Muscle layer of colon (tissue), 2 donors: ENCODE data around the gene MAG.
"Not testable (repeated sequence)": the region's sequence is repeated elsewhere in the genome, so short reads cannot be mapped to it uniquely, and the experiment has no call there.

Source experiments
- H3K27ac ChIP-seq: one replicate; pipeline ENCODE4 v1.7.0; 2013; ENCODE audit warnings: low read depth, mild to moderate bottlenecking, low read length, moderate library complexity
- H3K27me3 ChIP-seq, 2 donors: one replicate each; pipeline ENCODE4 v1.7.0; 2013; ENCODE audit warnings: low read length in 2 of 2, mild to moderate bottlenecking in 2 of 2; ENCODE audit not compliant: insufficient read depth in 2 of 2, control insufficient read depth in 1 of 2
- H3K36me3 ChIP-seq: one replicate; pipeline ENCODE4 v1.7.0; 2013; ENCODE audit warnings: mild to moderate bottlenecking, low read length; ENCODE audit not compliant: insufficient read depth
- H3K4me1 ChIP-seq: one replicate; pipeline ENCODE4 v1.7.0; 2013; ENCODE audit warnings: mild to moderate bottlenecking, low read length; ENCODE audit not compliant: insufficient read depth
- H3K4me3 ChIP-seq, 2 donors: one replicate each; pipeline ENCODE4 v1.7.0; 2013; ENCODE audit warnings: low read length in 2 of 2, low read depth in 1 of 2, mild to moderate bottlenecking in 1 of 2, moderate library complexity in 1 of 2
- H3K9ac ChIP-seq: one replicate; pipeline ENCODE4 v1.7.0; 2013; ENCODE audit warnings: low read length
- H3K9me3 ChIP-seq: one replicate; pipeline ENCODE4 v1.7.0; 2013; ENCODE audit warnings: mild to moderate bottlenecking, low read length
- donor health status: abdominal sarcoma.
- donor health status: Adenocarcinoma of cecum.

MAG gene

GRCh38 chr19:35352448-35353304, 60.7 kb downstream of the MAG start:
- Histone ChIP-seq H3K9ac (no peak overlapping the region), H3K36me3 (no peaks in the 10 kb centered on the region), H3K27ac (no peak overlapping the region), H3K9me3 (no peaks in the 10 kb centered on the region), H3K4me1 (no peaks in the 10 kb centered on the region), H3K27me3 (peaks cover 0 to 6% of the 10 kb centered on the region in 2 donors), H3K4me3 (no peak overlapping the region)

- Histone ChIP-seq H3K4me3 (no peak overlapping the region), H3K4me1 (no peaks in the 10 kb centered on the region), H3K27ac (no peak overlapping the region), H3K27me3 (peaks cover 0 to 6% of the 10 kb centered on the region in 2 donors), H3K36me3 (no peaks in the 10 kb centered on the region), H3K9me3 (no peaks in the 10 kb centered on the region), H3K9ac (no peak overlapping the region)
These were observed 61.7 kb downstream of the MAG start for GRCh38 chr19:35353635-35354034.

- Histone ChIP-seq H3K4me3 (no peak overlapping the region), H3K36me3 (no peaks in the 10 kb centered on the region), H3K27ac (no peak overlapping the region)
These were observed 62.9 kb downstream of the MAG start for GRCh38 chr19:35354898-35355297.

GRCh38 chr19:35355791-35356460, 64.0 kb downstream of the MAG start:
- Histone ChIP-seq H3K4me3 (no peak overlapping the region), H3K9ac (no peak overlapping the region), H3K4me1 (no peaks in the 10 kb centered on the region), H3K27me3 (peaks cover 0 to 6% of the 10 kb centered on the region in 2 donors), H3K36me3 (no peaks in the 10 kb centered on the region), H3K9me3 (no peaks in the 10 kb centered on the region), H3K27ac (no peak overlapping the region)

More at GRCh38 chr19:35354898-35355297, 62.9 kb downstream of the MAG start:
- H3K9me3 ChIP-seq: no peaks in the 10 kb centered on the region
- H3K9ac ChIP-seq: no peak overlapping the region
- no peaks in the 10 kb centered on the region for H3K4me1 ChIP-seq
- H3K27me3 ChIP-seq: peaks cover 0 to 6% of the 10 kb centered on the region in 2 donors

- Histone ChIP-seq H3K27me3 (peaks cover 0 to 4% of the 10 kb centered on the region in 2 donors), H3K27ac (no peak within 1 kb of the TSS)
These were observed 66.1 kb downstream of the MAG start, which contains the start of gene FFAR3 for GRCh38 chr19:35357867-35358573. Gene FFAR3 (plus strand): TSS chr19:35358460. CDS start chr19:35358891, 431 bp downstream.

GRCh38 chr19:35358834-35359233, 66.9 kb downstream of the MAG start:
- H3K9me3 ChIP-seq, H3K4me3 ChIP-seq, H3K4me1 ChIP-seq, H3K9ac ChIP-seq, H3K27me3 ChIP-seq, H3K36me3 ChIP-seq, H3K27ac ChIP-seq: not testable (repeated sequence)

More at GRCh38 chr19:35357867-35358573, 66.1 kb downstream of the MAG start, which contains the start of gene FFAR3:
- no peaks in the 10 kb centered on the region for H3K4me1 ChIP-seq
- H3K9me3 ChIP-seq: no peaks in the 10 kb centered on the region
- H3K4me3 ChIP-seq: no peak within 1 kb of the TSS
- no peak within 1 kb of the TSS for H3K9ac ChIP-seq
- no peaks in the 10 kb centered on the region for H3K36me3 ChIP-seq

GRCh38 chr19:35359395-35359794, 67.4 kb downstream of the MAG start:
- not testable (repeated sequence) for H3K4me1 ChIP-seq, H3K36me3 ChIP-seq, H3K9ac ChIP-seq, H3K4me3 ChIP-seq, H3K27ac ChIP-seq, H3K9me3 ChIP-seq, H3K27me3 ChIP-seq

GRCh38 chr19:35360081-35360480, 68.1 kb downstream of the MAG start:
- H3K9me3 ChIP-seq, H3K27me3 ChIP-seq, H3K4me3 ChIP-seq, H3K4me1 ChIP-seq, H3K27ac ChIP-seq, H3K36me3 ChIP-seq, H3K9ac ChIP-seq: not testable (repeated sequence)

- H3K4me1 ChIP-seq: no peaks in the 10 kb centered on the region
- H3K4me3 ChIP-seq: no peak overlapping the region
- no peak overlapping the region for H3K9ac ChIP-seq
- H3K27me3 ChIP-seq: peaks cover 0 to 4% of the 10 kb centered on the region in 2 donors
- no peaks in the 10 kb centered on the region for H3K36me3 ChIP-seq
- H3K27ac ChIP-seq: no peak overlapping the region
- no peaks in the 10 kb centered on the region for H3K9me3 ChIP-seq
These were observed 69.0 kb downstream of the MAG start for GRCh38 chr19:35360880-35361420.

- Histone ChIP-seq H3K9ac (no peak overlapping the region), H3K4me1 (no peaks in the 10 kb centered on the region), H3K27ac (no peak overlapping the region), H3K9me3 (no peaks in the 10 kb centered on the region), H3K36me3 (no peaks in the 10 kb centered on the region), H3K27me3 (peaks cover 0 to 4% of the 10 kb centered on the region in 2 donors), H3K4me3 (no peak overlapping the region)
These were observed 70.5 kb downstream of the MAG start for GRCh38 chr19:35362261-35363000.
